Forelimb muscle (tissue), 1 donor: Measurements from ENCODE around the gene ZNF711. TPM values are rescaled to one million over a fixed set of nuclear protein-coding genes. Genes with fewer than 3 reads are reported as not detected.
A peak's percentile ranks its signal among the peaks of the same experiment; 100 is the strongest.
"Not testable (repeated sequence)": the region's sequence is repeated elsewhere in the genome, so short reads cannot be mapped to it uniquely, and the experiment has no call there.

Experiments used
- DNase-seq: peaks from one replicate; pipeline ENCODE4 v3.0.0-alpha.2; 2013; ENCODE audit warnings: low read depth
- polyA plus RNA-seq: library from polyadenylated mRNA; unstranded; fragments of 120-200 nt; gene quantifications from one replicate; pipeline ENCODE4 v1.2.1, GENCODE V29; 2013; ENCODE audit not compliant: insufficient read length

The ZNF711 gene
- polyA plus RNA-seq = 30.0 TPM

DNA sequence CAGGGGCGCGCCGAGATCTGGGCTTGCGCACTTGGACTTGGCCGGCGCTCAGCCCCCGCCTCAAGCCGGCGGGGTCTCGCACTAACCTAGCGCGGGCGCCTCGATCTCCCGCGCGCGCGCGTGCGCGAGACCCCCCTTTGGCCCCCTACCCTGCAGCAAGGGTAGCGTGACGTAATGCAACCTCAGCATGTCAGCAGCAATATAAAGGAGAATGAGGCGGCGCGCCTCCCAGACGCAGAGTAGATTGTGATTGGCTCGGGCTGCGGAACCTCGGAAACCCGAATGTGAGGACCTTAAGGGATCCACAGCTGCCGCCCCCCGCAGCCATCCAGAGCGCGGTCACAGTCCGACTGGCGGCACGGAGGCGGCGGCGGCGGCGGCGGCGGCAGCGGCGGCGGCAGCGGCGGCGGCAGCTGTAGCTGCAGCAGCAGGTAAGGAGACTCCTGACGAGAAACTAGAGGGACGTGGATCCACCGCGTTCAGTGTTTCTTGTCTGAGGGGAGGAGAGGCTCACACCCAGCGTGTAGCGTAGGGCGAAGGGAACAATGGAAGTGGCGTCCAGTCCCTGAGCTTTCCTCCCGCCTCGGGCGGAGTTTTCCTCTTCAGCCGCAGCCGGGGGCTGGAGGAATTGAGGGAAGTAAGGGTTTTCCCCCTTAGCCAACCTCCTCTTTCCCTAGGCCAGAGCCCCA lies at the start of gene ZNF711, which contains the start of gene SATL1:
Gene ZNF711, plus strand, starts transcription at position 231 of the 689 bp plus-strand sequence. CDS start 3,582 bp downstream, outside the sequence.
Gene SATL1, minus strand, starts transcription at position 19 of the 689 bp plus-strand sequence. CDS start 134,811 bp downstream, outside the sequence.
- peak; percentile 49 for DNase-seq

DNA sequence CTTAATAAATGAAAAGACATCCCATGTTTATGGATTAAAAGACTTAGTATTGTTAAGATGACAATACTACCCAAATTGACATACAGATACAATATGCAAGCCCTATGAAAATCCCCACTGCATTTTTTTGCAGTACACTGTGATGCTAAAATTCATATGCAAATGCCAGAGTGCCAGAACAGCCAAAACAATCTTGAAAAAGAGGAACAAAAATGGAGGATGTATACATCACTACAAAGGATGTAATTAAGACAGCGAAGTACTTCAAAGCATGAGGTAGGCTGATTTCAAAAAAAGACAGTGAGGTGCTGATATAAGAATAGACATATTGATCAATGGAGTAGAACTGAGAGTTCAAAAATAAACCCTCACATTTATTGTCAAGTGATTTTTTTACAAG lies 47.5 kb upstream of the ZNF711 start:
- no peak for DNase-seq

GRCh38 chrX:85203461-85203970 lies 40.3 kb upstream of the ZNF711 start:
- DNase-seq = no peak

GRCh38 chrX:85213792-85214530 lies 29.8 kb upstream of the ZNF711 start:
- DNase-seq = no peak

- no peak for DNase-seq
These were observed 27.8 kb upstream of the ZNF711 start for GRCh38 chrX:85215946-85216345.

DNA sequence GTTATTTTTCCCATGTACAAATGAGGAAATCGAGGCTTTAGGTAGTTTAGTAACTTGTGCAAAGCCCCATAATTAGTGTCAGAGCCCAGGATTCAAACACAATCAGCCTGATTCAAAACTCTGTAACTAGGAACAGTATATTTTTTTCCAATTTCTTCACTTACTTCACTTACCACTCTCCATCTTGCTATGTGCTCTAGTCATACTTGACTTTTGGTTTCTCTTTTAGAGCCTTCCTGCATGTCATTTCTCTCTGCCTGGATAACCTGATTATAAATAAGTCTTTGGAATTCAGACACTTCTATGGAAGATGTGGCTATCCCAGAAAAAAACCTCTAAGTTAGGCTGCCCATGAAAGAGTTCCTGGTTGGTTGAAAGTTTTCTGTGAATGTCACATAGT lies 22.4 kb upstream of the ZNF711 start:
- DNase-seq = no peak

GRCh38 chrX:85223359-85223758 lies 20.4 kb upstream of the ZNF711 start:
- no peak for DNase-seq

DNA sequence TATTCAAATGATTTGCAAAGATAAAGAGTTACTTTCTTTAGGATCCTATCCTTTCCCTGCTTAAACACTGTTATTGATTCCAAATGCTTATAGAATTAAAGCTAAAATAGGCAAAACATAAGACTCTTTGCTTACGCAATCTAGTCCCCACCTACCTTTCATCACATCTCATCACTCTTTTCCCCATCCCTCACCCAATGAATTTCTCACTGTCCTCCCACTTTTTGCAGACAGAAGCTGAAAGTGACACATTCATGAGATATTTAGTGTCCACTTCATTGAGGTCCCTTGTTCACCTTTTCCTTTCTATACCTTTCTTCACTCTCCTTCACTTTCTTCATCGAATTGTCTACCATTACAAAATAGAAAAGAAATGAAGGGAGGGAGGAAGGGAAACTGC lies 636 bp upstream of the ZNF711 start:
- DNase-seq = no peak

- no peak for DNase-seq
These were observed 840 bp downstream of the ZNF711 start for GRCh38 chrX:85244450-85245211.

GRCh38 chrX:85285286-85285685 lies 41.5 kb downstream of the ZNF711 start:
- DNase-seq = not testable (repeated sequence)

- DNase-seq = no peak
These were observed 45.4 kb downstream of the ZNF711 start for GRCh38 chrX:85288992-85289723.

GRCh38 chrX:85303544-85303943 lies 59.8 kb downstream of the ZNF711 start:
- no peak for DNase-seq

DNA sequence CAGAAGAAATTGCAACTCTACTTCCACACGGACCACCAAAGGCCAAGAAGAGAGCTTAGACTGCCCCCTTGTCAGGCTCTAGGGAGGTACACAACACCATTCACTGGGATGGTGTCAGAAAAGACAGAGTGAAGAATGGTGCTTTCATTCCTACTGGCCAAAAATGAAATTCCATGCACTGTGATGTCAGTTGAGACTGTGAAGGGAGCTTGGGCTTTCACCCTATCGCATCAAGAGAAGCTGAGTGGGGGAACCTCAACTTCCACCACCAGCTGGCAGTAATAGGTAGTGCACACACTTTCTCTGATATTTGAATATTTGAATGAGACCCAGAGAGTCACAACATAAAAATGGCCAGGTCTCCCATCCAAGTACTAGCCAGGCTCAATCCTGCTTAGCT lies 65.9 kb downstream of the ZNF711 start:
- DNase-seq = no peak

- DNase-seq = not testable (repeated sequence)
These were observed 67.6 kb downstream of the ZNF711 start for GRCh38 chrX:85311348-85311747.

Other genes starting within 250 kb of the ZNF711 start
- gene APOOL, start 240.1 kb upstream of the ZNF711 start, polyA plus RNA-seq = 13.7 TPM
- gene SATL1, start 212 bp upstream of the ZNF711 start, polyA plus RNA-seq = 0.61 TPM
- gene POF1B, start 135.7 kb downstream of the ZNF711 start, polyA plus RNA-seq = 0.05 TPM